Measurements from ENCODE around the gene PFDN1. TPM values are rescaled to one million over a fixed set of nuclear protein-coding genes. Genes with fewer than 3 reads are reported as not detected.

PFDN1 gene
- total RNA-seq, 1 experiment from 2014 or later, result 69.1 TPM

DNA sequence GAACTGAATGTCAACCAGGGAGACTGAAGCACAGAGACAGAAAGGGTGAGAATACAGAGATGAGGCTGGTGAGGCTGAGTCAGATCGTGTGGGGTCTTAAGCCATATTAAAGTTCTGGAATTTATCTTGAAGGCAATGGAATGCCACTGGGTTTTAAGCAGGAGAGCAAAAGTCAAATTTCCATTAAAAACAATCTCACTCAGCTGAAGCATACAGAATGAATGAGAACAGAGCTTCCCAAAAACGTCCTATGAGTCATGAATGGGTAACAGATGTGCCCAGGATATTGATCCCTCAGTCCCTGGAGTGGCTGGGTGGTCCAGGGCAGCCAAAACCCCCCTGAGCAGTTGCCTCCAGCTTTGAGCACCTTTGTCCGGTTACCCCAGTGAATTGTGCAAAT, 44.9 kb downstream of the PFDN1 start:
- no TSS peak for BruUV-seq (replicated peaks)
- DNase-seq, result no peak
- Histone ChIP-seq H3K79me2 (ENCODE audit: low read depth) (peaks cover 71% of the 10 kb centered on the region), H3K27me3 (ENCODE audit: insufficient read depth, low read depth) (no peaks in the 10 kb centered on the region), H3K4me2 (peak overlapping the region; percentile 20), H3K9me3 (ENCODE audit: insufficient read depth, low read depth) (no peaks in the 10 kb centered on the region), H3F3A (ENCODE audit: insufficient read depth, low read depth) (peaks cover 70% of the 10 kb centered on the region), H3K4me3 (no peak overlapping the region), H3K9me2 (ENCODE audit: insufficient read depth) (no peaks in the 10 kb centered on the region), H3K4me1 (replicated peaks; ENCODE audit: insufficient read depth) (peaks cover 92% of the 10 kb centered on the region), H2AFZ (no peak overlapping the region), H3K36me3 (ENCODE audit: low read depth) (peaks cover 4% of the 10 kb centered on the region; the same call in 1 of the 2 replicates), H4K20me1 (ENCODE audit: insufficient read depth) (no peaks in the 10 kb centered on the region), H3K27ac (peak overlapping the region; percentile 98)
- intact Hi-C loops (cut with micrococcal nuclease; ENCODE audit: unreplicated experiment), result no loop called here
- ChIA-PET CTCF (interaction anchor here (0.5 kb wide), 1 partner anchor 1755 kb away, joined by 4 read pairs; no protein-coding TSS in a partner anchor), POLR2A (ENCODE audit: unreplicated experiment) (no interaction called here)
- TF ChIP-seq, protein P1, sequence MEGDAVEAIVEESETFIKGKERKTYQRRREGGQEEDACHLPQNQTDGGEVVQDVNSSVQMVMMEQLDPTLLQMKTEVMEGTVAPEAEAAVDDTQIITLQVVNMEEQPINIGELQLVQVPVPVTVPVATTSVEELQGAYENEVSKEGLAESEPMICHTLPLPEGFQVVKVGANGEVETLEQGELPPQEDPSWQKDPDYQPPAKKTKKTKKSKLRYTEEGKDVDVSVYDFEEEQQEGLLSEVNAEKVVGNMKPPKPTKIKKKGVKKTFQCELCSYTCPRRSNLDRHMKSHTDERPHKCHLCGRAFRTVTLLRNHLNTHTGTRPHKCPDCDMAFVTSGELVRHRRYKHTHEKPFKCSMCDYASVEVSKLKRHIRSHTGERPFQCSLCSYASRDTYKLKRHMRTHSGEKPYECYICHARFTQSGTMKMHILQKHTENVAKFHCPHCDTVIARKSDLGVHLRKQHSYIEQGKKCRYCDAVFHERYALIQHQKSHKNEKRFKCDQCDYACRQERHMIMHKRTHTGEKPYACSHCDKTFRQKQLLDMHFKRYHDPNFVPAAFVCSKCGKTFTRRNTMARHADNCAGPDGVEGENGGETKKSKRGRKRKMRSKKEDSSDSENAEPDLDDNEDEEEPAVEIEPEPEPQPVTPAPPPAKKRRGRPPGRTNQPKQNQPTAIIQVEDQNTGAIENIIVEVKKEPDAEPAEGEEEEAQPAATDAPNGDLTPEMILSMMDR (conservative IDR thresholded peaks at IDR 0.05), result no peak

DNA sequence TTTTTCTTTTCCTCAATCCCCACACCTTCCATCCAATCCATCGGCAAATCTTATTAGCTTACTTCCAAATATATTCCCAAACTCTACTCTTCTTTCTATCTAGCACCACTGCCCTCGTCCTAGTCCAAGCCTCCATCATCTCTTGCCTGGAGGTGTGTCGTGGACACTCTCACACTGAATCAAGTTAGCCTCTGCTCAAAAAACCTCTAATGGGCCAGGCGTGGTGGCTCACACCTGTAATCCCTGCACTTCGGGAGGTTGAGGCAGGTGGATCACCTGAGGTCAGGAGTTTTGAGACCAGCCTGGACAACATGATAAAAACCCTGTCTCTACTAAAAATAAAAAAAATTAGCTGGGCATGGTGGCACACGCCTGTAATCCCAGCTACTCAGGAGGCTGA, 46.2 kb downstream of the PFDN1 start:
- H3K9me3 ChIP-seq (ENCODE audit: insufficient read depth, low read depth), result no peaks in the 10 kb centered on the region
- peaks cover 4% of the 10 kb centered on the region; the same call in 1 of the 2 replicates for H3K36me3 ChIP-seq (ENCODE audit: low read depth)
- no TSS peak for BruUV-seq (replicated peaks)
- H4K20me1 ChIP-seq (ENCODE audit: insufficient read depth), result no peaks in the 10 kb centered on the region
- no peak overlapping the region for H3K4me2 ChIP-seq
- H3K4me1 ChIP-seq (replicated peaks; ENCODE audit: insufficient read depth), result peaks cover 92% of the 10 kb centered on the region
- H3K27ac ChIP-seq, result no peak overlapping the region
- intact Hi-C loops (cut with micrococcal nuclease; ENCODE audit: unreplicated experiment), result no loop called here
- no peaks in the 10 kb centered on the region for H3K27me3 ChIP-seq (ENCODE audit: insufficient read depth, low read depth)
- no peak for DNase-seq
- peaks cover 70% of the 10 kb centered on the region for H3F3A ChIP-seq (ENCODE audit: insufficient read depth, low read depth)
- no peaks in the 10 kb centered on the region for H3K9me2 ChIP-seq (ENCODE audit: insufficient read depth)
- H2AFZ ChIP-seq, result no peak overlapping the region
- no peak overlapping the region for H3K4me3 ChIP-seq
- CTCF ChIA-PET, result interaction anchor here (0.6 to 0.7 kb wide), 2 partner anchors 9 to 102 kb away, joined by 3 to 4 read pairs; no protein-coding TSS in a partner anchor
- peaks cover 79% of the 10 kb centered on the region for H3K79me2 ChIP-seq (ENCODE audit: low read depth)
- POLR2A ChIA-PET (ENCODE audit: unreplicated experiment), result no interaction called here
- no peak for TF ChIP-seq EZH2 (IDR thresholded peaks at IDR 0.05; ENCODE audit: low read depth)
- TF ChIP-seq, protein P1 (conservative IDR thresholded peaks at IDR 0.05), result no peak

DNA sequence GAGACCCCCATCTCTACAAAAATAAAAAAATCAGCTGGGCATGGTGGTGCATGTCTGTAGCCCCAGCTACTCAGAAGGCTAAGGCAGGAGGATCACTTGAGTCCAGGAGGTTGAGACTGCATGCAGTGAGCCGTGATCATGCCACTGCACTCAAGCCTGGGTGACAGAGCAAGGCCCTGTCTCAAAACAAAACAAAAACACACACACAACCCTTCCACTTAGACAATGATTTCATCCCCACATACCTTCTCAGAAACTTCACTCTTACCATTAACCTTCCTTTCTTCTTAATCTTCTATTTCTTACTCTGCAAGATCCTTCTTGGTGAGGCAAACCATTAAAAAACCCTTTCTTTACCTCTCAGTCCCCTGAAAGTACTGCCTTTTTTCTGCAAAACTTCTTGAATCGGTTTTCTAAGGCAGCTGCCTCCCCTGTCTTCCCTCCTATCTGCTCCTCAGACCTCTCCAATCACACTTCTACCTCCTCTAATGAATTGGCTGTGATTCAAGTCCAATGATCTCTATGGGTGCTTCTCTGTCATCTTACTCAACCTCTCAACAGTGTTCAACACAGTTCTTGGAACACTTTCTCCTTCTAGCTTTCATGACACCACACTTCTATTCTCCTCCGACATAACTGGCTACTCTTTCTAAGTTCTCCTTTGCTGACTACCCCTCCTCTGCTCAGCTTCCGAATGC, 47.3 kb downstream of the PFDN1 start:
- BruUV-seq (replicated peaks), result no TSS peak
- Histone ChIP-seq H3K4me3 (no peak overlapping the region), H3K79me2 (ENCODE audit: low read depth) (peaks cover 80% of the 10 kb centered on the region), H3K4me1 (replicated peaks; ENCODE audit: insufficient read depth) (peaks cover 90% of the 10 kb centered on the region), H3K36me3 (ENCODE audit: low read depth) (peaks cover 4% of the 10 kb centered on the region; the same call in 1 of the 2 replicates), H3K4me2 (no peak overlapping the region), H3K27ac (peak overlapping the region; percentile 96), H4K20me1 (ENCODE audit: insufficient read depth) (no peaks in the 10 kb centered on the region), H3K9me2 (ENCODE audit: insufficient read depth) (no peaks in the 10 kb centered on the region), H3K27me3 (ENCODE audit: insufficient read depth, low read depth) (no peaks in the 10 kb centered on the region), H3K9me3 (ENCODE audit: insufficient read depth, low read depth) (no peaks in the 10 kb centered on the region), H2AFZ (no peak overlapping the region), H3F3A (ENCODE audit: insufficient read depth, low read depth) (peaks cover 70% of the 10 kb centered on the region)
- TF ChIP-seq, protein P1 (conservative IDR thresholded peaks at IDR 0.05), result no peak
- no peak for TF ChIP-seq EZH2 (IDR thresholded peaks at IDR 0.05; ENCODE audit: low read depth)
- no peak for DNase-seq
- ChIA-PET CTCF (interaction anchor here (0.6 kb wide), 1 partner anchor 28 kb away, joined by 4 read pairs; no protein-coding TSS in a partner anchor), POLR2A (ENCODE audit: unreplicated experiment) (interaction anchor here (0.7 kb wide), 1 partner anchor 20 kb away, joined by 3 read pairs; no protein-coding TSS in a partner anchor)
- intact Hi-C loops (cut with micrococcal nuclease; ENCODE audit: unreplicated experiment), result no loop called here
